ENCODE results near the gene CHI3L1. TPM values are rescaled to one million over a fixed set of nuclear protein-coding genes. Genes with fewer than 3 reads are reported as not detected.

CHI3L1 gene
- total RNA-seq, 2 donors from 2014 or later: 0.68 to 5.0 TPM

- TF ChIP-seq CTCF (IDR thresholded peaks at IDR 0.05): no peak
- Histone ChIP-seq H3K36me3 (no peaks in the 10 kb centered on the region), H3K4me3 (no peak overlapping the region), H3K27me3 (replicated peaks; ENCODE audit: insufficient read depth) (no peaks in the 10 kb centered on the region), H3K4me1 (ENCODE audit: control insufficient read depth in 1 of 2, low read depth in 2 of 2) (no peaks in the 10 kb centered on the region), H3K9me3 (no peaks in the 10 kb centered on the region), H3K27ac (no peak overlapping the region)
- DNase-seq (ENCODE audit: low spot score) (no peak), ATAC-seq (ENCODE audit: insufficient number of reproducible peaks, low FRiP score, low read depth) (no peak)
Observed at GRCh38 chr1:203165800-203166161, 20.7 kb downstream of the CHI3L1 start.

GRCh38 chr1:203165101-203165799 is 21.3 kb downstream of the CHI3L1 start:
- H3K27me3 ChIP-seq (replicated peaks; ENCODE audit: insufficient read depth): no peaks in the 10 kb centered on the region
- no peaks in the 10 kb centered on the region for H3K36me3 ChIP-seq
- H3K4me3 ChIP-seq: no peak overlapping the region
- H3K27ac ChIP-seq: no peak overlapping the region
- H3K4me1 ChIP-seq (ENCODE audit: control insufficient read depth in 1 of 2, low read depth in 2 of 2): no peaks in the 10 kb centered on the region
- DNase-seq (ENCODE audit: low spot score): no peak
- no peak for ATAC-seq (ENCODE audit: insufficient number of reproducible peaks, low FRiP score, low read depth)
- no peaks in the 10 kb centered on the region for H3K9me3 ChIP-seq
- no peak for TF ChIP-seq CTCF (IDR thresholded peaks at IDR 0.05)

GRCh38 chr1:203163891-203164635 is 22.4 kb downstream of the CHI3L1 start:
- DNase-seq (ENCODE audit: low spot score) (no peak), ATAC-seq (ENCODE audit: insufficient number of reproducible peaks, low FRiP score, low read depth) (no peak)
- no peak for TF ChIP-seq CTCF (IDR thresholded peaks at IDR 0.05)
- H3K4me1 ChIP-seq (ENCODE audit: control insufficient read depth in 1 of 2, low read depth in 2 of 2): no peaks in the 10 kb centered on the region
- H3K9me3 ChIP-seq: no peaks in the 10 kb centered on the region
- no peaks in the 10 kb centered on the region for H3K36me3 ChIP-seq
- H3K27ac ChIP-seq: no peak overlapping the region
- no peak overlapping the region for H3K4me3 ChIP-seq
- H3K27me3 ChIP-seq (replicated peaks; ENCODE audit: insufficient read depth): no peaks in the 10 kb centered on the region

- no peak for TF ChIP-seq CTCF (IDR thresholded peaks at IDR 0.05)
- Histone ChIP-seq H3K4me3 (no peak overlapping the region), H3K27ac (no peak overlapping the region), H3K27me3 (replicated peaks; ENCODE audit: insufficient read depth) (no peaks in the 10 kb centered on the region), H3K36me3 (no peaks in the 10 kb centered on the region), H3K9me3 (no peaks in the 10 kb centered on the region), H3K4me1 (ENCODE audit: control insufficient read depth in 1 of 2, low read depth in 2 of 2) (no peaks in the 10 kb centered on the region)
- DNase-seq (ENCODE audit: low spot score): no peak
- no peak for ATAC-seq (ENCODE audit: insufficient number of reproducible peaks, low FRiP score, low read depth)
Observed at GRCh38 chr1:203162403-203162802, 24.1 kb downstream of the CHI3L1 start.

- Histone ChIP-seq H3K27ac (no peak overlapping the region), H3K4me1 (ENCODE audit: control insufficient read depth in 1 of 2, low read depth in 2 of 2) (no peaks in the 10 kb centered on the region), H3K36me3 (no peaks in the 10 kb centered on the region), H3K27me3 (replicated peaks; ENCODE audit: insufficient read depth) (no peaks in the 10 kb centered on the region), H3K9me3 (no peaks in the 10 kb centered on the region), H3K4me3 (no peak overlapping the region)
- ATAC-seq (ENCODE audit: insufficient number of reproducible peaks, low FRiP score, low read depth) (no peak), DNase-seq (ENCODE audit: low spot score) (no peak)
- no peak for TF ChIP-seq CTCF (IDR thresholded peaks at IDR 0.05)
Observed at GRCh38 chr1:203161703-203162102, 24.8 kb downstream of the CHI3L1 start.
